ENCODE measurements around the gene CYB561D1. TPM values are rescaled to one million over a fixed set of nuclear protein-coding genes. Genes with fewer than 3 reads are reported as not detected.
A peak's percentile ranks its signal among the peaks of the same experiment; 100 is the strongest.

CYB561D1 gene
- total and polyA plus RNA-seq, 9 of the 15 experiments (the other 6 are each of a cell fraction or from before 2014, with no cell fraction given) = 0.71 to 7.2 (median 3.5) TPM

DNA sequence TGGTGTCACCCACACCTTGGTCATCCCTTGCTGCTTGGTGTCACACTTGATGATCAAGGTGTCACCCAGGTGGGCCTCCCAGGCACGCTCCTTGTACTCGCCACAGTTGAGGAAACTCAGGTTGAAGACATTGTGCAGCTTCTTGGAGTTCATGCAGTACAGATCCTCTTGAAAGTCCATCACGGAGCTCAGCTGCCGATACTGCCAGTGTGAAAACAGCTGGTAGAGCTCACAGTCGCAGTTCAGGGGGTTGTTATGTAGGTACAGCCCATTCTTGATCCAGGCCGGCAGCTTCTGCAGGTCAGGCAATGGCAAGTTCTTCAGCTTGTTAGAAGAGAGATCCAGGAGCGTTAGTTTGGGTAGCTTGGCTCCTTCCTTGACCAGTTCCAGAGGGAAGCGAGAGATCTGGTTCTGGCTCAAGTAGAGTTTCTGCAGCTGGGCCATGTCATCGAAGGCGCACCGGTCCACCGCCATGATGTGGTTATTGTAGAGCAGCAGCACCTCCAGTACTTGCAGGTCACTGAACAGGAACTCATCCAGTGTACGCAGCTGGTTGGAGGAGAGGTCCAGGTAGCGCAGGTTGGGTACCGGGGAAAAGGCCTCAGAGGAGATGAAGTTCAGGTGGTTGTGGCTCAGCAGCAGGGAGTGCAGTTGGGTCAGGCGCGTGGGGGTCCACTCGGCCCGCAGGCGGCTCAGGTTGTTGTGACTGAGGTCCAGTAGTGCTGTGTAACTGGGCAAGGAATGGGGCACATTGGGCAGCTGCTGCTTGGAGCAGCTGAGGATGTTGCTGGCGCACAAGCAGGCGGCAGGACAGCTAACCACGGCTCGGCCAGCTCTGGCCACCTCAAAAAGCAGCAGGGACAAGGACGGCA lies 14.3 kb downstream of the CYB561D1 start:
- FAIRE-seq (no peak), ATAC-seq (no peak), DNase-seq (ENCODE audit: extremely low read depth in 1 of 4, low spot score in 3 of 4) (no peak)
- in situ Hi-C loops (cut with MboI) = no loop called here
- H3K36me3 ChIP-seq (ENCODE audit: control insufficient read depth, insufficient read depth, low read length) = no peaks in the 10 kb centered on the region
- CTCF ChIA-PET (ENCODE audit: low intra/inter-chr PET ratio) = no interaction called here
- H2AFZ ChIP-seq (ENCODE audit: low read depth, low read length) = no peak overlapping the region
- POLR2A ChIA-PET = interaction anchor here (0.7 to 5.0 kb wide), 6 partner anchors 9 to 251 kb away, joined by 3 to 24 read pairs (median 4); partner anchors contain the start of genes CYB561D1 and GNAI3
- peaks cover 8% of the 10 kb centered on the region; the same call in 1 of the 2 replicates for H4K20me1 ChIP-seq (replicated peaks; ENCODE audit: control insufficient read depth, insufficient read depth, low read length)
- H3K9me1 ChIP-seq (ENCODE audit: control insufficient read depth, insufficient read depth, low read length) = no peaks in the 10 kb centered on the region
- H3K27me3 ChIP-seq (ENCODE audit: control insufficient read depth in 2 of 2, insufficient read depth in 2 of 2, low read length in 2 of 2) = peaks cover 13 to 45% of the 10 kb centered on the region in 2 experiments
- no peak overlapping the region for H3K27ac ChIP-seq (ENCODE audit: extremely low read depth, low read depth, low read length)
- 59% methylated on average over 25 of the region's 25 CpGs for WGBS (ENCODE audit: insufficient coverage, low coverage, missing lambda C conversion rate)
- H3K9ac ChIP-seq (ENCODE audit: insufficient read depth in 1 of 2, low read depth in 2 of 2, low read length in 2 of 2) = 0 out of 4 replicates have a peak overlapping the region, but pooled peaks of 1 of the 2 experiments have one; percentile 17
- TF ChIP-seq, protein P1, sequence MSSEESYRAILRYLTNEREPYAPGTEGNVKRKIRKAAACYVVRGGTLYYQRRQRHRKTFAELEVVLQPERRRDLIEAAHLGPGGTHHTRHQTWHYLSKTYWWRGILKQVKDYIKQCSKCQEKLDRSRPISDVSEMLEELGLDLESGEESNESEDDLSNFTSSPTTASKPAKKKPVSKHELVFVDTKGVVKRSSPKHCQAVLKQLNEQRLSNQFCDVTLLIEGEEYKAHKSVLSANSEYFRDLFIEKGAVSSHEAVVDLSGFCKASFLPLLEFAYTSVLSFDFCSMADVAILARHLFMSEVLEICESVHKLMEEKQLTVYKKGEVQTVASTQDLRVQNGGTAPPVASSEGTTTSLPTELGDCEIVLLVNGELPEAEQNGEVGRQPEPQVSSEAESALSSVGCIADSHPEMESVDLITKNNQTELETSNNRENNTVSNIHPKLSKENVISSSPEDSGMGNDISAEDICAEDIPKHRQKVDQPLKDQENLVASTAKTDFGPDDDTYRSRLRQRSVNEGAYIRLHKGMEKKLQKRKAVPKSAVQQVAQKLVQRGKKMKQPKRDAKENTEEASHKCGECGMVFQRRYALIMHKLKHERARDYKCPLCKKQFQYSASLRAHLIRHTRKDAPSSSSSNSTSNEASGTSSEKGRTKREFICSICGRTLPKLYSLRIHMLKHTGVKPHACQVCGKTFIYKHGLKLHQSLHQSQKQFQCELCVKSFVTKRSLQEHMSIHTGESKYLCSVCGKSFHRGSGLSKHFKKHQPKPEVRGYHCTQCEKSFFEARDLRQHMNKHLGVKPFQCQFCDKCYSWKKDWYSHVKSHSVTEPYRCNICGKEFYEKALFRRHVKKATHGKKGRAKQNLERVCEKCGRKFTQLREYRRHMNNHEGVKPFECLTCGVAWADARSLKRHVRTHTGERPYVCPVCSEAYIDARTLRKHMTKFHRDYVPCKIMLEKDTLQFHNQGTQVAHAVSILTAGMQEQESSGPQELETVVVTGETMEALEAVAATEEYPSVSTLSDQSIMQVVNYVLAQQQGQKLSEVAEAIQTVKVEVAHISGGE (CRISPR knock-in tag; IDR thresholded peaks at IDR 0.05) = no peak
- TF ChIP-seq ZNF354B (CRISPR knock-in tag; IDR thresholded peaks at IDR 0.05) (no peak), CHD1 (IDR thresholded peaks at IDR 0.05; ENCODE audit: low read length) (no peak), ZNF707 (CRISPR knock-in tag; conservative IDR thresholded peaks at IDR 0.05) (no peak)
- no peaks in the 10 kb centered on the region for H3K79me2 ChIP-seq (ENCODE audit: control insufficient read depth, insufficient read depth, low read length)
- no peak overlapping the region for H3K4me3 ChIP-seq
- H3K4me1 ChIP-seq (replicated peaks in 1 of 2; ENCODE audit: control insufficient read depth in 2 of 2, insufficient read depth in 2 of 2, low read length in 2 of 2) = peaks cover 8 to 21% of the 10 kb centered on the region in 2 experiments
- H3K4me2 ChIP-seq (ENCODE audit: insufficient read depth, low read length) = no peak overlapping the region
- no peaks in the 10 kb centered on the region for H3K9me3 ChIP-seq (replicated peaks; ENCODE audit: control insufficient read depth, insufficient read depth, low read depth, low read length)
- intact Hi-C loops (cut with micrococcal nuclease) = no loop called here
- BruUV-seq (replicated peaks) = no TSS peak

Data from K562 (cell line).